Chondrocyte (in vitro differentiated cells): ENCODE measurements around the gene PXYLP1. TPM values are rescaled to one million over a fixed set of nuclear protein-coding genes. Genes with fewer than 3 reads are reported as not detected.

Experiments used
- DNase-seq: peaks from one replicate; pipeline ENCODE4 v3.0.0; 2021; ENCODE audit warnings: mixed read lengths, low spot score
- H3K27ac Mint-ChIP-seq: one replicate; pipeline ENCODE4 v1.8.0; 2021; ENCODE audit warnings: mild to moderate bottlenecking, moderate library complexity, mixed read lengths; ENCODE audit not compliant: unreplicated experiment
- H3K27me3 Mint-ChIP-seq: 2 replicates; pipeline ENCODE4 v1.8.0; 2021; ENCODE audit warnings: low read depth, mixed read lengths
- H3K36me3 Mint-ChIP-seq: 2 replicates; pipeline ENCODE4 v1.8.0; 2021; ENCODE audit warnings: low read depth, mixed read lengths
- H3K4me1 Mint-ChIP-seq: 2 replicates; pipeline ENCODE4 v1.8.0; 2021; ENCODE audit warnings: low read depth, mild to moderate bottlenecking, mixed read lengths
- H3K4me3 Mint-ChIP-seq: one replicate; pipeline ENCODE4 v1.8.0; 2021; ENCODE audit warnings: mild to moderate bottlenecking, moderate library complexity, mixed read lengths; ENCODE audit not compliant: unreplicated experiment
- H3K9me3 Mint-ChIP-seq: 2 replicates; pipeline ENCODE4 v1.8.0; 2021; ENCODE audit warnings: low read depth, mixed read lengths
- total RNA-seq: library from RNA; stranded (reverse); gene quantifications from 3 replicates; pipeline ENCODE4 v1.2.1, GENCODE V29; 2021
- TF ChIP-seq, protein P1 (sequence below): fragments of 200-600 bp; sonication (generic); IDR thresholded peaks from 2 replicates; pipeline ENCODE4 v1.5.0; 2021; ENCODE audit warnings: antibody characterized with exemption, mild to moderate bottlenecking, moderate library complexity

The PXYLP1 gene
- total RNA-seq, 1 donor from 2014 or later, result 36.0 TPM

DNA sequence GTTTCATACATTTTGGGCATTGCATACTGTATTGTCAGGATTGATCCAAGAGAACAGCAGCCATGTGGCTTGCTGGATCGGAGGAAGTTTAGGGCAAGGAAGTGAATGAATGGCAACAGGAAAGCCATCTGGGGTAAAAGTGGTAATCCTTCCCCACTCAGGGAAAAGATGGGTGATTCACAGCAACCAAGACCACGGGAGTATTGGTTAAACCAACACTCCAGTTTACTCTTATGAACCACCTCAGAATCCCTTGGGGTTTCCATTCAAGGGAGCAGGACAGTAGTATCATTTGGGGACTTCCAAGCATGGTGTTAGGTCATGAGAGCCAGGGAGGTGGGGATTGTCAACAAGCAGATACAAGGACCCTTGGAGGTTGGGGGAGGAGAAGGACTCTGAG is 111.5 kb downstream of the PXYLP1 start:
- no peak overlapping the region for H3K4me3 Mint-ChIP-seq
- H3K27ac Mint-ChIP-seq, result no peak overlapping the region
- TF ChIP-seq, protein P1, sequence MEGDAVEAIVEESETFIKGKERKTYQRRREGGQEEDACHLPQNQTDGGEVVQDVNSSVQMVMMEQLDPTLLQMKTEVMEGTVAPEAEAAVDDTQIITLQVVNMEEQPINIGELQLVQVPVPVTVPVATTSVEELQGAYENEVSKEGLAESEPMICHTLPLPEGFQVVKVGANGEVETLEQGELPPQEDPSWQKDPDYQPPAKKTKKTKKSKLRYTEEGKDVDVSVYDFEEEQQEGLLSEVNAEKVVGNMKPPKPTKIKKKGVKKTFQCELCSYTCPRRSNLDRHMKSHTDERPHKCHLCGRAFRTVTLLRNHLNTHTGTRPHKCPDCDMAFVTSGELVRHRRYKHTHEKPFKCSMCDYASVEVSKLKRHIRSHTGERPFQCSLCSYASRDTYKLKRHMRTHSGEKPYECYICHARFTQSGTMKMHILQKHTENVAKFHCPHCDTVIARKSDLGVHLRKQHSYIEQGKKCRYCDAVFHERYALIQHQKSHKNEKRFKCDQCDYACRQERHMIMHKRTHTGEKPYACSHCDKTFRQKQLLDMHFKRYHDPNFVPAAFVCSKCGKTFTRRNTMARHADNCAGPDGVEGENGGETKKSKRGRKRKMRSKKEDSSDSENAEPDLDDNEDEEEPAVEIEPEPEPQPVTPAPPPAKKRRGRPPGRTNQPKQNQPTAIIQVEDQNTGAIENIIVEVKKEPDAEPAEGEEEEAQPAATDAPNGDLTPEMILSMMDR, result no peak
- no peak for DNase-seq
- peaks cover 6% of the 10 kb centered on the region for H3K9me3 Mint-ChIP-seq
- peaks cover 8% of the 10 kb centered on the region for H3K4me1 Mint-ChIP-seq
- H3K27me3 Mint-ChIP-seq, result no peaks in the 10 kb centered on the region
- H3K36me3 Mint-ChIP-seq, result no peaks in the 10 kb centered on the region

DNA sequence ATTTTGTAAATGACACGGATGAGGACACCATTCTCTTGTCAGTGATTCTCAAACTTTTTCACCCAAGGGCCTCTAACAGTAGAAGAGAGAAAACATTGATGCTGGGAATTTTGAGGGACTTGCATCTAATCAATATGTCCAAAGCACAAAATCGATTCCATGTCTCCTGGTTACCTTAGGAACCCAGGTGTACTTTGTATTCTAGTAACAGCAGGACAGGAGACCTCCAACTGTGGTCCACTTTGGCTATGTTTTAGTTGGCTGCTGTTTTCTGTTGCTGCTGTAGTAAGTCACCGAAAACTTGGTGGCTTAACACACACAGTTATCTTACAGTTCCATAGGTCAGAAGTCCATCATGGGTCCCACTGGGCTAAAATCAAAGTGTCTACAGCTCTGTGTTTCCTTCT is 112.2 kb downstream of the PXYLP1 start:
- Mint-ChIP-seq H3K27ac (no peak overlapping the region), H3K36me3 (no peaks in the 10 kb centered on the region), H3K9me3 (peaks cover 6% of the 10 kb centered on the region), H3K27me3 (no peaks in the 10 kb centered on the region), H3K4me3 (no peak overlapping the region), H3K4me1 (peaks cover 8% of the 10 kb centered on the region)
- DNase-seq, result no peak
- TF ChIP-seq, protein P1, result no peak

Other genes with a start within 250 kb of the PXYLP1 start
- gene SPSB4, start 180.5 kb upstream of the PXYLP1 start, total RNA-seq, result 1.9 to 2.7 TPM (median 2.4 TPM) in 3 replicates
- gene ZBTB38, start 136.7 kb downstream of the PXYLP1 start, total RNA-seq, result 50.4 to 71.1 TPM (median 64.6 TPM) in 3 replicates